SK-N-SH (cell line): Measurements from ENCODE around the gene APBA2. TPM values are rescaled to one million over a fixed set of nuclear protein-coding genes. Genes with fewer than 3 reads are reported as not detected.
"Not testable (repeated sequence)": the region's sequence is repeated elsewhere in the genome, so short reads cannot be mapped to it uniquely, and the experiment has no call there.

Experiments
- CTCF ChIA-PET: fragments of 300-600, 350-600 bp; formaldehyde crosslinking; extraction: SDS; loops from one replicate; lab custom pipeline; 2021; lab: Yijun Ruan, JAX
- POLR2A ChIA-PET: fragments of 350-600 bp; sonication (Branson Sonifier 250); formaldehyde crosslinking; extraction: SDS; loops from one replicate; lab custom pipeline; 2020; ENCODE audit warnings: antibody characterized with exemption, inconsistent platforms; lab: Yijun Ruan, JAX
- DNase-seq: peaks from one replicate; pipeline ENCODE4 v3.0.0; 2012
- H2AFZ ChIP-seq: fragments of 200-600 bp; sonication (generic); 2 replicates; pipeline ENCODE4 v1.8.1; 2016; ENCODE audit warnings: antibody characterized with exemption, mild to moderate bottlenecking, low read depth
- H3F3A ChIP-seq: fragments of 200-600 bp; sonication (generic); replicated peaks from 2 replicates; pipeline ENCODE3; 2016; ENCODE audit warnings: antibody characterized with exemption, mild to moderate bottlenecking; ENCODE audit not compliant: insufficient read depth
- H3K27ac ChIP-seq, 2 experiments: fragments of 200-500 bp in 1 of 2; fragments of 200-600 bp in 1 of 2; sonication (Bioruptor generic) in 1 of 2; sonication (generic), shearing (Covaris generic) in 1 of 2; 2 replicates each; pipeline versions ENCODE4 v1.5.1 to v1.6.1; 2014 to 2016; ENCODE audit warnings: low read depth in 2 of 2, inconsistent platforms in 1 of 2, low read length in 1 of 2, mild to moderate bottlenecking in 1 of 2, mixed read lengths in 1 of 2
- H3K27me3 ChIP-seq: fragments of 200-600 bp; sonication (generic), shearing (Covaris generic); 2 replicates; pipeline ENCODE4 v1.6.1; 2016; ENCODE audit warnings: mixed run types; ENCODE audit not compliant: insufficient read depth
- H3K36me3 ChIP-seq, 2 experiments: fragments of 200-500 bp in 1 of 2; fragments of 200-600 bp in 1 of 2; sonication (Bioruptor generic) in 1 of 2; sonication (generic) in 1 of 2; replicated peaks in 1 of 2; 2 replicates each; pipeline versions ENCODE3 to v1.5.1; 2014 to 2016; ENCODE audit warnings: low read length in 1 of 2, mild to moderate bottlenecking in 1 of 2; ENCODE audit not compliant: insufficient read depth in 2 of 2, control insufficient read depth in 1 of 2
- H3K4me1 ChIP-seq, 2 experiments: fragments of 200-500 bp in 1 of 2; fragments of 200-600 bp in 1 of 2; sonication (Bioruptor generic) in 1 of 2; sonication (generic), shearing (Covaris generic) in 1 of 2; 2 replicates each; pipeline versions ENCODE4 v1.5.1 to v1.6.1; 2014 to 2016; ENCODE audit warnings: low read depth in 1 of 2, low read length in 1 of 2, mixed run types in 1 of 2; ENCODE audit not compliant: insufficient read depth in 2 of 2, control insufficient read depth in 1 of 2
- H3K4me2 ChIP-seq: fragments of 200-600 bp; sonication (generic), shearing (Covaris generic); 2 replicates; pipeline ENCODE4 v1.6.1; 2017; ENCODE audit warnings: mixed run types
- H3K4me3 ChIP-seq, 2 experiments: fragments of 200-500 bp in 1 of 2; fragments of 200-600 bp in 1 of 2; sonication (Bioruptor generic) in 1 of 2; sonication (generic), shearing (Covaris generic) in 1 of 2; 2 replicates each; pipeline versions ENCODE4 v1.5.1 to v1.8.1; 2014 to 2016; ENCODE audit warnings: low read depth in 2 of 2, inconsistent platforms in 1 of 2, low read length in 1 of 2, mild to moderate bottlenecking in 1 of 2, mixed read lengths in 1 of 2, moderate library complexity in 1 of 2
- H3K79me2 ChIP-seq: fragments of 200-600 bp; sonication (generic); 2 replicates; pipeline ENCODE4 v1.8.1; 2017; ENCODE audit warnings: mild to moderate bottlenecking; ENCODE audit not compliant: insufficient read depth
- H3K9ac ChIP-seq: fragments of 200-600 bp; sonication (generic); 2 replicates; pipeline ENCODE4 v1.6.1; 2017; ENCODE audit warnings: mixed run types
- H3K9me2 ChIP-seq: fragments of 200-600 bp; sonication (generic); 2 replicates; pipeline ENCODE4 v1.6.1; 2017; ENCODE audit warnings: mixed run types
- H3K9me3 ChIP-seq: fragments of 200-600 bp; sonication (generic); 2 replicates; pipeline ENCODE4 v1.6.1; 2017; ENCODE audit warnings: mixed run types, mild to moderate bottlenecking, moderate library complexity
- H4K20me1 ChIP-seq: fragments of 200-600 bp; sonication (generic); 2 replicates; pipeline ENCODE4 v1.6.1; 2017; ENCODE audit warnings: mild to moderate bottlenecking, mixed run types; ENCODE audit not compliant: insufficient read depth
- EP300 ChIP-seq, 2 experiments: IDR thresholded peaks; 2 replicates each; pipeline versions ENCODE4 v1.4.0 to v1.6.1; 2012; ENCODE audit warnings: borderline replicate concordance in 1 of 2, low read depth in 1 of 2, low read length in 1 of 2
- FOSL2 ChIP-seq: IDR thresholded peaks from 2 replicates; pipeline ENCODE4 v1.4.0; 2012; ENCODE audit warnings: low read depth, mild to moderate bottlenecking, moderate library complexity, borderline replicate concordance
- GABPA ChIP-seq: IDR thresholded peaks from 2 replicates; pipeline ENCODE4 v1.4.0; 2012; ENCODE audit warnings: low read depth, mild to moderate bottlenecking
- GATA2 ChIP-seq: sonication (generic); formaldehyde crosslinking; IDR thresholded peaks from 2 replicates; pipeline ENCODE4 v1.5.0; 2020; ENCODE audit warnings: mild to moderate bottlenecking, missing genetic modification reagents
- JUND ChIP-seq: IDR thresholded peaks from 2 replicates; pipeline ENCODE4 v1.4.0; 2012
- MEF2A ChIP-seq: IDR thresholded peaks from 2 replicates; pipeline ENCODE4 v1.4.0; 2012; ENCODE audit warnings: low read depth, borderline replicate concordance
- MXI1 ChIP-seq: IDR thresholded peaks from 2 replicates; pipeline ENCODE4 v1.6.1; 2012; ENCODE audit warnings: mild to moderate bottlenecking, low read depth, low read length, improper control_type of control experiment
- NFIC ChIP-seq: IDR thresholded peaks from 2 replicates; pipeline ENCODE4 v1.4.0; 2012; ENCODE audit warnings: borderline replicate concordance
- RCOR1 ChIP-seq: fragments of 150-350 bp; IDR thresholded peaks from 2 replicates; pipeline ENCODE4 v1.6.1; 2017; ENCODE audit warnings: antibody characterized with exemption, low read length
- SIN3A ChIP-seq: IDR thresholded peaks from 2 replicates; pipeline ENCODE4 v1.6.1; 2012; ENCODE audit warnings: low read depth, mild to moderate bottlenecking, low read length, moderate library complexity, borderline replicate concordance
- TAF1 ChIP-seq: IDR thresholded peaks from 2 replicates; pipeline ENCODE4 v1.6.1; 2012; ENCODE audit warnings: low read depth, mild to moderate bottlenecking, low read length, moderate library complexity, borderline replicate concordance
- YY1 ChIP-seq: IDR thresholded peaks from 2 replicates; pipeline ENCODE4 v1.4.0; 2012; ENCODE audit warnings: low read depth, mild to moderate bottlenecking
- WGBS: methylation state at CpG from one replicate; pipeline ENCODE4 v1.1.6; 2017; ENCODE audit warnings: low lambda C conversion rate; 5-methylcytosine and 5-hydroxymethylcytosine counted together
- polyA plus RNA-seq, 3 experiments: library from polyadenylated mRNA; depleted of rRNA; stranded (reverse); fragments of >200 nt; gene quantifications; 2 replicates each; pipeline ENCODE4 v1.2.3, GENCODE V29; 2012
- TF ChIP-seq, protein P1 (sequence below): IDR thresholded peaks from 2 replicates; pipeline ENCODE4 v1.4.0; 2012; ENCODE audit warnings: low read depth
- TF ChIP-seq, protein P2 (sequence below): fragments of 150-350 bp; IDR thresholded peaks from 2 replicates; pipeline ENCODE4 v1.6.1; 2017; ENCODE audit warnings: antibody characterized with exemption, low read length, low read depth, borderline replicate concordance

APBA2 gene
- polyA plus RNA-seq, 1 of the 3 experiments (the other 2 are of a cell fraction), result 12.7 TPM

DNA sequence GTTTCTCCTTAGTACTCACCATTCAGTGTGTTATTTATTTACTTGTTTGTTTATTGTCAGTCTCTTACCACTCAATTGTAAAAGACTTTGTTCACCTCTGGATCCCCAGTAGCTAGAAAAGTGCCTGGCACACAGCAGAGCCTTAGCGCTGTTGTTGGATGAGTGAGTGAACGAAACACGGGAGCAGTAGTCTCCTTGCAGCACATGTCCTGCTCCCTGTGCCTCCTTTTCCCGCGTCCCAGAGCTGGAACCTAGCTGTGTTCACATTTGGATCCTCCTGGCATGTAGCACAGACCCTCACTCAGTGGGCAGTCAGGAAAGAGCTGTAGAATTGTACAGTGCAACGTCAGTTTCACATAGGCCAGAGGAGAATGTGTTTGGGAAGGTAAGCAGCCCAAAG lies 4.1 kb downstream of the APBA2 start:
- POLR2A ChIA-PET, H3K9me2 ChIP-seq, H3K4me2 ChIP-seq, H3F3A ChIP-seq, H3K79me2 ChIP-seq, H3K36me3 ChIP-seq, H3K4me3 ChIP-seq, H3K27me3 ChIP-seq, H4K20me1 ChIP-seq, H2AFZ ChIP-seq, H3K9ac ChIP-seq, H3K27ac ChIP-seq, DNase-seq, H3K9me3 ChIP-seq: not testable (repeated sequence)
- CTCF ChIA-PET, result interaction anchor here (1.0 kb wide), 1 partner anchor 200 kb away, joined by 3 read pairs; no protein-coding TSS in a partner anchor
- 93% methylated on average over 6 of the region's 6 CpGs for WGBS
- peaks cover 0 to 45% of the 10 kb centered on the region in 2 experiments; a peak in 1 of 4 replicates for H3K4me1 ChIP-seq

DNA sequence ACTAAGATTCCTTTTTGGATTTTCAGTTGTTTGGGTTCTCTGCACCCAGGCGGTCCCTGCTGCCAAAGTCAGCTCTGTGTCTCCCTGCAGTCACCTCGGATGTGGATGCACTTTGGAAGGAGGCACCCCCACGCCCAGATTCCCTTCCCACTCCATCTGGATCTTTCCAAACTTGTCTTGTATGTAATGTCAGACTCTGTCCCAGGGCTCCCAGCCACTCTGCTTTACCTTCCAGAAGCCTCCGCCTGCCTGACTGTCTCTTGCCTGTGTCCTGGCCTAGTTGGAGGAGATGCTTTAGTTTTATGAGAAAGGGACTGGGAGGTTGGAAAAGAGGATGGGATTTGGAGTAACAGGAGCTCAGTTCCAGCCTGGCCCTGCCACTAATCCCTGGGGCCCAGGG lies 4.5 kb downstream of the APBA2 start:
- CTCF ChIA-PET, result interaction anchor here (1.0 kb wide), 1 partner anchor 200 kb away, joined by 3 read pairs; no protein-coding TSS in a partner anchor
- H2AFZ ChIP-seq, H3K4me3 ChIP-seq, DNase-seq, H4K20me1 ChIP-seq, H3K9ac ChIP-seq, POLR2A ChIA-PET, H3K79me2 ChIP-seq, H3K36me3 ChIP-seq, H3K9me3 ChIP-seq, H3K27me3 ChIP-seq, H3K4me2 ChIP-seq, H3K9me2 ChIP-seq, H3F3A ChIP-seq, H3K27ac ChIP-seq: not testable (repeated sequence)
- WGBS, result 73% methylated on average over 4 of the region's 4 CpGs
- peaks cover 0 to 40% of the 10 kb centered on the region in 2 experiments; a peak in 1 of 4 replicates for H3K4me1 ChIP-seq

DNA sequence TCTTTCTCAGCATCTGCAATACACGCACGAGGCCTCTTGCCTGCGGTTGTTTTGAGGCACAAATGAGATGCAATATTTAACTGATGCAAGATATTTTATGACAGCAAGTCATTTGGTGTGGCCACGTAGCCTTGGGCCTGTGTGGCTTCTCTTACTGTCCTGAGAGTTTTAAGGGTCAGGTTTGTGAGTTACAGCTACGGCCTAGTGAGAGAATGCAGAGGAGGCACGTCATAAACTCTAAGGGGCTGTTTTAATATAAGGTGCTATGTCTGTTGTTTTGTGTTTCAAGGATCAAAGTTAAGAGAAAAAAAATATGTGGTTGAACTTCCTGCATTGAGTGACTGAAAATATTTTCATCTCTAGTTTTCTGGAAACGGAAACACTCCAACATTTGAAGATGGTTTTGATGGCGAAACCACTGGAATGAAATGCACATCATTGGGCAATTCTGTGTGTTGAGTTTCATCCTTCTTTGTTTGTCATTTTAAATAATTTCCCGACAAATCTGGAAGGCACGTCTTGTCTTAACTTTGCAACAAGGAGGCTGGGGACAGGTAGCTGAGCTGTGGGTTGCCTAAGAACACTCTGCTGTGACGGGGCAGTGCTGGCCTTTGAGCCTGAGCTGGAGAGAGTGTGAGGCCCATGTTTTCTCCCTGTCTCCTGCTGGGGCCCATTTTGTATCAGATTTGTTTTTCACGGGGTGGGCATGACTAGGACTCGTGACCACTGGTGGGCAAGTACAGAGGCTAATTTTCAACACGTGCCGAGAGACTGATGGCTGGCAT lies 5.1 kb downstream of the APBA2 start:
- Histone ChIP-seq H3K4me3 (no peak overlapping the region), H2AFZ (no peak overlapping the region), H3K27me3 (no peaks in the 10 kb centered on the region), H3K9me3 (no peaks in the 10 kb centered on the region), H4K20me1 (no peaks in the 10 kb centered on the region), H3K36me3 (no peaks in the 10 kb centered on the region), H3K9me2 (no peaks in the 10 kb centered on the region), H3K27ac (no peak overlapping the region), H3K4me1 (peaks cover 0 to 38% of the 10 kb centered on the region in 2 experiments; a peak in 1 of 4 replicates), H3K79me2 (no peaks in the 10 kb centered on the region), H3K9ac (no peak overlapping the region), H3K4me2 (no peak overlapping the region)
- CTCF ChIA-PET, result interaction anchor here (1.0 kb wide), 1 partner anchor 199 kb away, joined by 3 read pairs; no protein-coding TSS in a partner anchor
- 90% methylated on average over 15 of the region's 15 CpGs for whole genome bisulfite sequencing
- no peak for TF ChIP-seq NFIC
- TF ChIP-seq TAF1, result no peak
- no peak for TF ChIP-seq GABPA
- TF ChIP-seq JUND, result no peak
- TF ChIP-seq MEF2A, result no peak
- no peak for TF ChIP-seq GATA2
- no peak for TF ChIP-seq FOSL2
- TF ChIP-seq SIN3A, result no peak
- no peak for TF ChIP-seq YY1
- TF ChIP-seq, protein P1, sequence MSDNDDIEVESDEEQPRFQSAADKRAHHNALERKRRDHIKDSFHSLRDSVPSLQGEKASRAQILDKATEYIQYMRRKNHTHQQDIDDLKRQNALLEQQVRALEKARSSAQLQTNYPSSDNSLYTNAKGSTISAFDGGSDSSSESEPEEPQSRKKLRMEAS, result no peak
- TF ChIP-seq, protein P2, sequence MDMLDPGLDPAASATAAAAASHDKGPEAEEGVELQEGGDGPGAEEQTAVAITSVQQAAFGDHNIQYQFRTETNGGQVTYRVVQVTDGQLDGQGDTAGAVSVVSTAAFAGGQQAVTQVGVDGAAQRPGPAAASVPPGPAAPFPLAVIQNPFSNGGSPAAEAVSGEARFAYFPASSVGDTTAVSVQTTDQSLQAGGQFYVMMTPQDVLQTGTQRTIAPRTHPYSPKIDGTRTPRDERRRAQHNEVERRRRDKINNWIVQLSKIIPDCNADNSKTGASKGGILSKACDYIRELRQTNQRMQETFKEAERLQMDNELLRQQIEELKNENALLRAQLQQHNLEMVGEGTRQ, result no peak
- TF ChIP-seq EP300 (IDR thresholded peaks at IDR 0.05; ENCODE audit: borderline replicate concordance in 1 of 2, low read depth in 1 of 2, low read length in 1 of 2), result no peak
- TF ChIP-seq MXI1, result no peak
- TF ChIP-seq RCOR1, result no peak
- TF ChIP-seq, all 33 proteins: peak for 0
- POLR2A ChIA-PET, result no interaction called here
- H3F3A ChIP-seq, result no peaks in the 10 kb centered on the region
- DNase-seq, result no peak
